Ishikawa (cell line): ENCODE results near the gene CDC25A.

Experiments
- CREB1 ChIP-seq: IDR thresholded peaks from 2 replicates; pipeline ENCODE4 v1.6.1; 2012; ENCODE audit warnings: low read depth
- NFIC ChIP-seq: IDR thresholded peaks from 2 replicates; pipeline ENCODE4 v1.6.1; 2012
- RAD21 ChIP-seq: IDR thresholded peaks from 2 replicates; pipeline ENCODE4 v1.6.1; 2012; ENCODE audit warnings: low read depth
- TAF1 ChIP-seq: IDR thresholded peaks from 2 replicates; pipeline ENCODE4 v1.6.1; 2012; ENCODE audit warnings: low read depth, mild to moderate bottlenecking
- TF ChIP-seq, protein P1 (sequence below): IDR thresholded peaks from 2 replicates; pipeline ENCODE4 v1.6.1; 2012; ENCODE audit warnings: low read depth, mild to moderate bottlenecking
- TF ChIP-seq, protein P2 (sequence below): IDR thresholded peaks from 2 replicates; pipeline ENCODE4 v1.6.1; 2012

DNA sequence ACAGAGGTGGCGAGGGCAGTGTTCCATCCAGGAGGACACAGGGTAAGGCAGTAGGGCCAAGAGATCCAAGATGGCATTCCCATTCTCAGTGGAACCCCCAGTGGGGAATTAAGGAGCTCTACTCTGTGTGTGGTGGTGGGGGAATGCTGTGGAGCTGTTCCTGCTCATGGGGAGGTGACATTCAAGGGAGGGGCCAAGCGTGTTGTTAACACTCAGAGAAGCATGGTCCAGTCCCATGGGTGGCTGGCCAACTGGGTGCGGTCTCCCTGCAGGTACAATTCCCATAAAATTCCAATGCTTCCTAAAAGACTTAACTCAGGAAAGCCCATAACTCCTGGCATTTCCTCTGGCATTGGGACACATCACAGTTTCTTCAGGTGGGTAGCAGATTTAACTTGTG lies 37.4 kb upstream of the CDC25A start:
- TF ChIP-seq, protein P1, sequence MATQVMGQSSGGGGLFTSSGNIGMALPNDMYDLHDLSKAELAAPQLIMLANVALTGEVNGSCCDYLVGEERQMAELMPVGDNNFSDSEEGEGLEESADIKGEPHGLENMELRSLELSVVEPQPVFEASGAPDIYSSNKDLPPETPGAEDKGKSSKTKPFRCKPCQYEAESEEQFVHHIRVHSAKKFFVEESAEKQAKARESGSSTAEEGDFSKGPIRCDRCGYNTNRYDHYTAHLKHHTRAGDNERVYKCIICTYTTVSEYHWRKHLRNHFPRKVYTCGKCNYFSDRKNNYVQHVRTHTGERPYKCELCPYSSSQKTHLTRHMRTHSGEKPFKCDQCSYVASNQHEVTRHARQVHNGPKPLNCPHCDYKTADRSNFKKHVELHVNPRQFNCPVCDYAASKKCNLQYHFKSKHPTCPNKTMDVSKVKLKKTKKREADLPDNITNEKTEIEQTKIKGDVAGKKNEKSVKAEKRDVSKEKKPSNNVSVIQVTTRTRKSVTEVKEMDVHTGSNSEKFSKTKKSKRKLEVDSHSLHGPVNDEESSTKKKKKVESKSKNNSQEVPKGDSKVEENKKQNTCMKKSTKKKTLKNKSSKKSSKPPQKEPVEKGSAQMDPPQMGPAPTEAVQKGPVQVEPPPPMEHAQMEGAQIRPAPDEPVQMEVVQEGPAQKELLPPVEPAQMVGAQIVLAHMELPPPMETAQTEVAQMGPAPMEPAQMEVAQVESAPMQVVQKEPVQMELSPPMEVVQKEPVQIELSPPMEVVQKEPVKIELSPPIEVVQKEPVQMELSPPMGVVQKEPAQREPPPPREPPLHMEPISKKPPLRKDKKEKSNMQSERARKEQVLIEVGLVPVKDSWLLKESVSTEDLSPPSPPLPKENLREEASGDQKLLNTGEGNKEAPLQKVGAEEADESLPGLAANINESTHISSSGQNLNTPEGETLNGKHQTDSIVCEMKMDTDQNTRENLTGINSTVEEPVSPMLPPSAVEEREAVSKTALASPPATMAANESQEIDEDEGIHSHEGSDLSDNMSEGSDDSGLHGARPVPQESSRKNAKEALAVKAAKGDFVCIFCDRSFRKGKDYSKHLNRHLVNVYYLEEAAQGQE, result no peak
- TF ChIP-seq, protein P2, sequence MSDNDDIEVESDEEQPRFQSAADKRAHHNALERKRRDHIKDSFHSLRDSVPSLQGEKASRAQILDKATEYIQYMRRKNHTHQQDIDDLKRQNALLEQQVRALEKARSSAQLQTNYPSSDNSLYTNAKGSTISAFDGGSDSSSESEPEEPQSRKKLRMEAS, result no peak
- no peak for TF ChIP-seq CREB1
- no peak for TF ChIP-seq TAF1
- TF ChIP-seq RAD21, result no peak
- no peak for TF ChIP-seq NFIC
